Upper lobe of right lung (tissue), 1 donor: ENCODE data around the gene ZDHHC14. TPM values are rescaled to one million over a fixed set of nuclear protein-coding genes. Genes with fewer than 3 reads are reported as not detected.
"Not testable (repeated sequence)": the region's sequence is repeated elsewhere in the genome, so short reads cannot be mapped to it uniquely, and the experiment has no call there.

Experiments used
- ATAC-seq: fragments of 200-7000 bp; cut with Tn5 transposase; one replicate; pipeline ENCODE4 v1.9.1; 2020; ENCODE audit warnings: mild to moderate bottlenecking, moderate library complexity
- DNase-seq: peaks from one replicate; pipeline ENCODE4 v3.0.0-alpha.2; 2020
- H3K27ac ChIP-seq: fragments of 200-600 bp; one replicate; pipeline ENCODE4 v1.8.0; 2022
- H3K27me3 ChIP-seq: fragments of 200-600 bp; one replicate; pipeline ENCODE4 v1.8.0; 2022; ENCODE audit warnings: mild to moderate bottlenecking
- H3K36me3 ChIP-seq: fragments of 200-600 bp; one replicate; pipeline ENCODE4 v1.8.0; 2022
- H3K4me1 ChIP-seq: fragments of 200-600 bp; one replicate; pipeline ENCODE4 v1.8.0; 2022
- H3K4me3 ChIP-seq: fragments of 200-600 bp; one replicate; pipeline ENCODE4 v1.8.0; 2022; ENCODE audit warnings: mild to moderate bottlenecking
- H3K9me3 ChIP-seq: fragments of 200-600 bp; one replicate; pipeline ENCODE4 v1.8.0; 2022
- CTCF ChIP-seq: fragments of 200-600 bp; IDR thresholded peaks from one replicate; pipeline ENCODE4 v1.8.0; 2022; ENCODE audit warnings: antibody characterized with exemption
- intact Hi-C: fragments of 100-400 bp; cut with DNase I; formaldehyde crosslinking; loops from one replicate; pipeline ENCODE4 v1.11.0; 2022
- total RNA-seq: library from RNA; stranded (reverse); fragmentation: NEBNext Ultra II Directional; extraction: Animal tissue kit (Norgen Biotek cat#: 25700); gene quantifications from one replicate; pipeline ENCODE4 v1.2.1, GENCODE V29; 2021
- donor health status: DM: no; HTN: yes; CAD: no; lungs with severe emphysema.

ZDHHC14 gene
- total RNA-seq, 1 donor from 2014 or later, result 12.2 TPM

GRCh38 chr6:157571950-157572349 is 191.0 kb downstream of the ZDHHC14 start:
- no peak overlapping the region for H3K4me3 ChIP-seq
- H3K27ac ChIP-seq, result no peak overlapping the region
- H3K27me3 ChIP-seq, result no peaks in the 10 kb centered on the region
- no peaks in the 10 kb centered on the region for H3K9me3 ChIP-seq
- intact Hi-C loops, result no loop called here
- TF ChIP-seq CTCF, result no peak
- DNase-seq (no peak), ATAC-seq (no peak)
- no peaks in the 10 kb centered on the region for H3K36me3 ChIP-seq
- H3K4me1 ChIP-seq, result no peaks in the 10 kb centered on the region

- Histone ChIP-seq H3K36me3 (no peaks in the 10 kb centered on the region), H3K27ac (no peak overlapping the region), H3K27me3 (no peaks in the 10 kb centered on the region), H3K4me1 (no peaks in the 10 kb centered on the region), H3K4me3 (no peak overlapping the region), H3K9me3 (no peaks in the 10 kb centered on the region)
- no peak for ATAC-seq
- no peak for DNase-seq
- no peak for TF ChIP-seq CTCF
- intact Hi-C loops, result no loop called here
These were observed 193.9 kb downstream of the ZDHHC14 start for GRCh38 chr6:157574851-157575424.

GRCh38 chr6:157575436-157576145 is 194.6 kb downstream of the ZDHHC14 start:
- TF ChIP-seq CTCF, result no peak
- no peak for DNase-seq
- no peak for ATAC-seq

GRCh38 chr6:157576991-157577390 is 196.0 kb downstream of the ZDHHC14 start:
- H3K4me3 ChIP-seq, H3K9me3 ChIP-seq, H3K27ac ChIP-seq, DNase-seq, intact Hi-C loops, ATAC-seq, H3K27me3 ChIP-seq, H3K36me3 ChIP-seq, H3K4me1 ChIP-seq: not testable (repeated sequence)

More at GRCh38 chr6:157575436-157576145, 194.6 kb downstream of the ZDHHC14 start:
- Histone ChIP-seq H3K27me3 (no peaks in the 10 kb centered on the region), H3K4me1 (no peaks in the 10 kb centered on the region), H3K4me3 (no peak overlapping the region), H3K36me3 (no peaks in the 10 kb centered on the region), H3K9me3 (no peaks in the 10 kb centered on the region), H3K27ac (no peak overlapping the region)
- intact Hi-C loops, result no loop called here

- H3K9me3 ChIP-seq, H3K4me1 ChIP-seq, intact Hi-C loops, H3K27ac ChIP-seq, ATAC-seq, H3K36me3 ChIP-seq, DNase-seq, H3K27me3 ChIP-seq, H3K4me3 ChIP-seq: not testable (repeated sequence)
These were observed 197.5 kb downstream of the ZDHHC14 start for GRCh38 chr6:157578527-157578926.

GRCh38 chr6:157579467-157580031 is 198.6 kb downstream of the ZDHHC14 start:
- H3K4me1 ChIP-seq, result no peaks in the 10 kb centered on the region
- no peaks in the 10 kb centered on the region for H3K27me3 ChIP-seq
- intact Hi-C loops, result no loop called here
- no peak for ATAC-seq
- no peak overlapping the region for H3K27ac ChIP-seq
- no peaks in the 10 kb centered on the region for H3K9me3 ChIP-seq
- no peak overlapping the region for H3K4me3 ChIP-seq
- H3K36me3 ChIP-seq, result no peaks in the 10 kb centered on the region
- no peak for TF ChIP-seq CTCF
- DNase-seq, result no peak
